ENCODE data around the gene DNAH3.
A peak's percentile ranks its signal among the peaks of the same experiment; 100 is the strongest.

Gene DNAH3

GRCh38 chr16:20944861-20945574 is 205.6 kb downstream of the DNAH3 start:
- Histone ChIP-seq H3K36me3 (replicated peaks; ENCODE audit: low read depth, low read length) (no peaks in the 10 kb centered on the region), H3K79me2 (ENCODE audit: low read length) (no peaks in the 10 kb centered on the region), H3K4me3 (ENCODE audit: low read length) (no peak overlapping the region), H3K27ac (ENCODE audit: low read length) (no peak overlapping the region), H3K4me2 (ENCODE audit: low read length) (no peak overlapping the region), H4K20me1 (ENCODE audit: insufficient read depth, low read length) (no peaks in the 10 kb centered on the region), H2AFZ (ENCODE audit: low read depth, low read length) (no peak overlapping the region), H3K9ac (ENCODE audit: low read length) (no peak overlapping the region), H3K9me3 (ENCODE audit: insufficient read depth, low read length) (no peaks in the 10 kb centered on the region), H3K4me1 (ENCODE audit: low read length) (peaks cover 2% of the 10 kb centered on the region), H3K27me3 (ENCODE audit: low read depth, low read length) (peaks cover 3% of the 10 kb centered on the region; the same call in 1 of the 2 replicates)
- TF ChIP-seq, protein P1, sequence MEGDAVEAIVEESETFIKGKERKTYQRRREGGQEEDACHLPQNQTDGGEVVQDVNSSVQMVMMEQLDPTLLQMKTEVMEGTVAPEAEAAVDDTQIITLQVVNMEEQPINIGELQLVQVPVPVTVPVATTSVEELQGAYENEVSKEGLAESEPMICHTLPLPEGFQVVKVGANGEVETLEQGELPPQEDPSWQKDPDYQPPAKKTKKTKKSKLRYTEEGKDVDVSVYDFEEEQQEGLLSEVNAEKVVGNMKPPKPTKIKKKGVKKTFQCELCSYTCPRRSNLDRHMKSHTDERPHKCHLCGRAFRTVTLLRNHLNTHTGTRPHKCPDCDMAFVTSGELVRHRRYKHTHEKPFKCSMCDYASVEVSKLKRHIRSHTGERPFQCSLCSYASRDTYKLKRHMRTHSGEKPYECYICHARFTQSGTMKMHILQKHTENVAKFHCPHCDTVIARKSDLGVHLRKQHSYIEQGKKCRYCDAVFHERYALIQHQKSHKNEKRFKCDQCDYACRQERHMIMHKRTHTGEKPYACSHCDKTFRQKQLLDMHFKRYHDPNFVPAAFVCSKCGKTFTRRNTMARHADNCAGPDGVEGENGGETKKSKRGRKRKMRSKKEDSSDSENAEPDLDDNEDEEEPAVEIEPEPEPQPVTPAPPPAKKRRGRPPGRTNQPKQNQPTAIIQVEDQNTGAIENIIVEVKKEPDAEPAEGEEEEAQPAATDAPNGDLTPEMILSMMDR (IDR thresholded peaks at IDR 0.05; ENCODE audit: low read depth, low read length): peak; percentile 56
- TF ChIP-seq EZH2phosphoT487 (IDR thresholded peaks at IDR 0.05; ENCODE audit: low read depth): no peak

GRCh38 chr16:20942256-20942655 is 208.4 kb downstream of the DNAH3 start:
- no peak overlapping the region for H3K4me2 ChIP-seq (ENCODE audit: low read length)

DNA sequence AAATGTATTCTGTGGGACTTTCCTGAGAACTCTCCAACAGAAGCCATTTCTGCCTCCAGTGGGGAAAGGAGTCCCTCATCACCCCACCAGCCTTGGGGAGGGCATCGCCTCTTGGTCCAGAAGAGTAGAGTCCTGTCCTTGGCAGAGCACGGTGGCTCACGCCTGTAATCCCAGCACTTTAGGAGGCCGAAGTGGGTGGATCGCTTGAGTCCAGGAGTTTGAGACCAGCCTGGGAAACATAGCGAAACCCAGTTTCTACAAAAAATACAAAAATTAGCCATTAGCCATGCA is 209.1 kb downstream of the DNAH3 start:
- TF ChIP-seq EZH2phosphoT487 (IDR thresholded peaks at IDR 0.05; ENCODE audit: low read depth): no peak
- TF ChIP-seq, protein P1 (IDR thresholded peaks at IDR 0.05; ENCODE audit: low read depth, low read length): no peak
- Histone ChIP-seq H3K27ac (ENCODE audit: low read length) (no peak overlapping the region), H3K27me3 (ENCODE audit: low read depth, low read length) (0 out of 2 replicates have a peak, but pooled peaks cover 4% of the 10 kb centered on the region), H3K9me3 (ENCODE audit: insufficient read depth, low read length) (no peaks in the 10 kb centered on the region), H3K4me2 (ENCODE audit: low read length) (no peak overlapping the region), H3K36me3 (replicated peaks; ENCODE audit: low read depth, low read length) (no peaks in the 10 kb centered on the region), H3K4me1 (ENCODE audit: low read length) (peaks cover 20% of the 10 kb centered on the region), H2AFZ (ENCODE audit: low read depth, low read length) (no peak overlapping the region), H3K9ac (ENCODE audit: low read length) (no peak overlapping the region), H3K79me2 (ENCODE audit: low read length) (no peaks in the 10 kb centered on the region), H3K4me3 (ENCODE audit: low read length) (no peak overlapping the region), H4K20me1 (ENCODE audit: insufficient read depth, low read length) (no peaks in the 10 kb centered on the region)

More at GRCh38 chr16:20942256-20942655, 208.4 kb downstream of the DNAH3 start:
- Histone ChIP-seq H3K9ac (ENCODE audit: low read length) (no peak overlapping the region), H3K4me1 (ENCODE audit: low read length) (peaks cover 20% of the 10 kb centered on the region), H3K27me3 (ENCODE audit: low read depth, low read length) (no peaks in the 10 kb centered on the region), H4K20me1 (ENCODE audit: insufficient read depth, low read length) (no peaks in the 10 kb centered on the region), H3K36me3 (replicated peaks; ENCODE audit: low read depth, low read length) (no peaks in the 10 kb centered on the region), H3K4me3 (ENCODE audit: low read length) (no peak overlapping the region), H2AFZ (ENCODE audit: low read depth, low read length) (no peak overlapping the region), H3K27ac (ENCODE audit: low read length) (no peak overlapping the region), H3K79me2 (ENCODE audit: low read length) (no peaks in the 10 kb centered on the region), H3K9me3 (ENCODE audit: insufficient read depth, low read length) (no peaks in the 10 kb centered on the region)
- TF ChIP-seq EZH2phosphoT487 (IDR thresholded peaks at IDR 0.05; ENCODE audit: low read depth): no peak
- TF ChIP-seq, protein P1 (IDR thresholded peaks at IDR 0.05; ENCODE audit: low read depth, low read length): no peak

DNA sequence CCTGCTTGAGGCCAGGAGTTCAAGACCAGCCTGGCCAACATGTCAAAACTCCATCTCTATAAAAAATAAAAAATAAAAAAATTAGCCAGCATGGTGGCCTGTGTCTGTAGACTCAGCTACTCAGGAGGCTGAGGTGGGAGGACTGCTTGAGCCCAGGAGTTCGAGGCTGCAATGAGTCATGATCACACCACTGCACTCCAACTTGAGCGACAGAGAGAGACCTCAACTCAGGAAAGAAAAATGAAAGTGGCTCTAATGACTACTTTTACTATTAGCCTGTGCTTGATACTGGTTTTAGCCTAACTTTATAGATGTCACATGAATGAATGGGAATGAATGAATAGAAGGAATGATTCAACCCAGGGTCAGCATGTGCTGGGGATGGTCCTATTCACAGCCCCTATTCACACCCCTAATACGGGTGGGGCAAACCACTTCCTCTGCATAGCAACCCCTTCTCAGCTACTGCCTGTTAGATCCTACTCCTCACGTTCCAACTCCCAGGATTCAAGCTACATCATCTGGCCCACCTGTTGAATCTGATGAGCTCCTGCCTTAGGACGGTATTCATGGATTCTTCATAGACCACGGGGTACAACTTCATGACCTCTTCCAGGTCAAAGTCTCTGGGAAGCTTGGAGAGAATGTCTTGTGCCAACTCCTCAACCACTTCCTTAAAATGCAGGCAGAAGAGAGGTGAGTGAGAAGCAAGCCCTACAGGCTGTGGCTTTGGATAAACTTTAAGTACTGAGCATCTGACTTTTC is 209.6 kb downstream of the DNAH3 start:
- no peak overlapping the region for H3K4me3 ChIP-seq (ENCODE audit: low read length)
- H3K4me1 ChIP-seq (ENCODE audit: low read length): peaks cover 20% of the 10 kb centered on the region
- H3K27ac ChIP-seq (ENCODE audit: low read length): no peak overlapping the region
- no peaks in the 10 kb centered on the region for H3K36me3 ChIP-seq (replicated peaks; ENCODE audit: low read depth, low read length)
- no peaks in the 10 kb centered on the region for H3K9me3 ChIP-seq (ENCODE audit: insufficient read depth, low read length)
- no peaks in the 10 kb centered on the region for H3K79me2 ChIP-seq (ENCODE audit: low read length)
- H3K4me2 ChIP-seq (ENCODE audit: low read length): no peak overlapping the region
- no peak overlapping the region for H2AFZ ChIP-seq (ENCODE audit: low read depth, low read length)
- 0 out of 2 replicates have a peak, but pooled peaks cover 4% of the 10 kb centered on the region for H3K27me3 ChIP-seq (ENCODE audit: low read depth, low read length)
- no peak overlapping the region for H3K9ac ChIP-seq (ENCODE audit: low read length)
- TF ChIP-seq, protein P1 (IDR thresholded peaks at IDR 0.05; ENCODE audit: low read depth, low read length): no peak
- TF ChIP-seq EZH2phosphoT487 (IDR thresholded peaks at IDR 0.05; ENCODE audit: low read depth): no peak
- H4K20me1 ChIP-seq (ENCODE audit: insufficient read depth, low read length): no peaks in the 10 kb centered on the region
